HL-60 (cell line): Measurements from ENCODE around the gene QRFP.

Source experiments
- DNase-seq, 2 experiments: peaks; one replicate each; pipeline ENCODE4 v3.0.0-alpha.2; 2010 to 2020; ENCODE audit warnings: low read depth in 1 of 2, low spot score in 1 of 2
- H3K27ac ChIP-seq: fragments of 250-450 bp; sonication (Bioruptor Pico); replicated peaks from 2 replicates; pipeline ENCODE4 v1.5.1; 2020; ENCODE audit warnings: mild to moderate bottlenecking, moderate library complexity
- H3K27me3 ChIP-seq: fragments of 250-450 bp; sonication (Bioruptor Pico); 2 replicates; pipeline ENCODE4 v1.5.1; 2021; ENCODE audit warnings: mild to moderate bottlenecking, moderate library complexity; ENCODE audit not compliant: insufficient read depth, poor library complexity, severe bottlenecking
- H3K4me3 ChIP-seq: replicated peaks from 2 replicates; pipeline ENCODE4 v1.5.1; 2011; ENCODE audit warnings: mild to moderate bottlenecking, control low read depth, low read length; ENCODE audit not compliant: insufficient read depth
- GABPA ChIP-seq: IDR thresholded peaks from 2 replicates; pipeline ENCODE4 v1.6.1; 2012; ENCODE audit warnings: low read depth
- POLR2AphosphoS5 ChIP-seq: IDR thresholded peaks from 2 replicates; pipeline ENCODE4 v1.6.1; 2012; ENCODE audit warnings: low read depth
- SPI1 ChIP-seq: IDR thresholded peaks from 2 replicates; pipeline ENCODE4 v1.6.1; 2012; ENCODE audit warnings: low read depth, mild to moderate bottlenecking, borderline replicate concordance
- TF ChIP-seq, protein P1 (sequence below): IDR thresholded peaks from 2 replicates; pipeline ENCODE4 v1.6.1; 2012; ENCODE audit warnings: low read depth; ENCODE audit not compliant: insufficient replicate concordance
- TF ChIP-seq, protein P2 (sequence below): IDR thresholded peaks from one replicate; pipeline ENCODE4 v1.5.1; 2011; ENCODE audit warnings: low read length, control low read depth, inconsistent platforms; ENCODE audit not compliant: insufficient read depth

The QRFP gene

DNA sequence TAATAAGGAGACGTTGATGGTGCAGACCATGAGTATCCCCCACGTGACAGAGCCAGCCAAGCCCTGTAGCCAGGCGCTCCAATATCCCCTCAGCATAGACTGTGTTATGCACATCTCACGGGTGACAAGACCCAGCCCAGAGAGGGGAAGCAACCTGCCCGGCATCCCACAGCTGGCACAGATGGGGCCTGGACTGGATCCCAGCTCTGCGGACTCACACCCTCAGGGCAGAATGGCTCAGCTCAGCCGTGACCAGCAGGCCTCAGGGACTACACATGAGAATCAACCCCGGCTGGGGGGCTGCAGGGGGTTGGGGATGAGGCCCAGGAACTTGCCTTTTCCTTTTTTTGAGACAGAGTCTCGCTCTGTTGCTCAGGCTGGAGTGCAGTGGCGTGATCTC, 30.7 kb upstream of the QRFP start:
- TF ChIP-seq SPI1 (no peak), POLR2AphosphoS5 (no peak), GABPA (no peak)
- TF ChIP-seq, protein P1, sequence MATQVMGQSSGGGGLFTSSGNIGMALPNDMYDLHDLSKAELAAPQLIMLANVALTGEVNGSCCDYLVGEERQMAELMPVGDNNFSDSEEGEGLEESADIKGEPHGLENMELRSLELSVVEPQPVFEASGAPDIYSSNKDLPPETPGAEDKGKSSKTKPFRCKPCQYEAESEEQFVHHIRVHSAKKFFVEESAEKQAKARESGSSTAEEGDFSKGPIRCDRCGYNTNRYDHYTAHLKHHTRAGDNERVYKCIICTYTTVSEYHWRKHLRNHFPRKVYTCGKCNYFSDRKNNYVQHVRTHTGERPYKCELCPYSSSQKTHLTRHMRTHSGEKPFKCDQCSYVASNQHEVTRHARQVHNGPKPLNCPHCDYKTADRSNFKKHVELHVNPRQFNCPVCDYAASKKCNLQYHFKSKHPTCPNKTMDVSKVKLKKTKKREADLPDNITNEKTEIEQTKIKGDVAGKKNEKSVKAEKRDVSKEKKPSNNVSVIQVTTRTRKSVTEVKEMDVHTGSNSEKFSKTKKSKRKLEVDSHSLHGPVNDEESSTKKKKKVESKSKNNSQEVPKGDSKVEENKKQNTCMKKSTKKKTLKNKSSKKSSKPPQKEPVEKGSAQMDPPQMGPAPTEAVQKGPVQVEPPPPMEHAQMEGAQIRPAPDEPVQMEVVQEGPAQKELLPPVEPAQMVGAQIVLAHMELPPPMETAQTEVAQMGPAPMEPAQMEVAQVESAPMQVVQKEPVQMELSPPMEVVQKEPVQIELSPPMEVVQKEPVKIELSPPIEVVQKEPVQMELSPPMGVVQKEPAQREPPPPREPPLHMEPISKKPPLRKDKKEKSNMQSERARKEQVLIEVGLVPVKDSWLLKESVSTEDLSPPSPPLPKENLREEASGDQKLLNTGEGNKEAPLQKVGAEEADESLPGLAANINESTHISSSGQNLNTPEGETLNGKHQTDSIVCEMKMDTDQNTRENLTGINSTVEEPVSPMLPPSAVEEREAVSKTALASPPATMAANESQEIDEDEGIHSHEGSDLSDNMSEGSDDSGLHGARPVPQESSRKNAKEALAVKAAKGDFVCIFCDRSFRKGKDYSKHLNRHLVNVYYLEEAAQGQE = no peak
- TF ChIP-seq, protein P2, sequence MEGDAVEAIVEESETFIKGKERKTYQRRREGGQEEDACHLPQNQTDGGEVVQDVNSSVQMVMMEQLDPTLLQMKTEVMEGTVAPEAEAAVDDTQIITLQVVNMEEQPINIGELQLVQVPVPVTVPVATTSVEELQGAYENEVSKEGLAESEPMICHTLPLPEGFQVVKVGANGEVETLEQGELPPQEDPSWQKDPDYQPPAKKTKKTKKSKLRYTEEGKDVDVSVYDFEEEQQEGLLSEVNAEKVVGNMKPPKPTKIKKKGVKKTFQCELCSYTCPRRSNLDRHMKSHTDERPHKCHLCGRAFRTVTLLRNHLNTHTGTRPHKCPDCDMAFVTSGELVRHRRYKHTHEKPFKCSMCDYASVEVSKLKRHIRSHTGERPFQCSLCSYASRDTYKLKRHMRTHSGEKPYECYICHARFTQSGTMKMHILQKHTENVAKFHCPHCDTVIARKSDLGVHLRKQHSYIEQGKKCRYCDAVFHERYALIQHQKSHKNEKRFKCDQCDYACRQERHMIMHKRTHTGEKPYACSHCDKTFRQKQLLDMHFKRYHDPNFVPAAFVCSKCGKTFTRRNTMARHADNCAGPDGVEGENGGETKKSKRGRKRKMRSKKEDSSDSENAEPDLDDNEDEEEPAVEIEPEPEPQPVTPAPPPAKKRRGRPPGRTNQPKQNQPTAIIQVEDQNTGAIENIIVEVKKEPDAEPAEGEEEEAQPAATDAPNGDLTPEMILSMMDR = no peak
- no peak for DNase-seq
- Histone ChIP-seq H3K4me3 (no peak overlapping the region), H3K27me3 (peaks cover 25% of the 10 kb centered on the region), H3K27ac (no peak overlapping the region)

DNA sequence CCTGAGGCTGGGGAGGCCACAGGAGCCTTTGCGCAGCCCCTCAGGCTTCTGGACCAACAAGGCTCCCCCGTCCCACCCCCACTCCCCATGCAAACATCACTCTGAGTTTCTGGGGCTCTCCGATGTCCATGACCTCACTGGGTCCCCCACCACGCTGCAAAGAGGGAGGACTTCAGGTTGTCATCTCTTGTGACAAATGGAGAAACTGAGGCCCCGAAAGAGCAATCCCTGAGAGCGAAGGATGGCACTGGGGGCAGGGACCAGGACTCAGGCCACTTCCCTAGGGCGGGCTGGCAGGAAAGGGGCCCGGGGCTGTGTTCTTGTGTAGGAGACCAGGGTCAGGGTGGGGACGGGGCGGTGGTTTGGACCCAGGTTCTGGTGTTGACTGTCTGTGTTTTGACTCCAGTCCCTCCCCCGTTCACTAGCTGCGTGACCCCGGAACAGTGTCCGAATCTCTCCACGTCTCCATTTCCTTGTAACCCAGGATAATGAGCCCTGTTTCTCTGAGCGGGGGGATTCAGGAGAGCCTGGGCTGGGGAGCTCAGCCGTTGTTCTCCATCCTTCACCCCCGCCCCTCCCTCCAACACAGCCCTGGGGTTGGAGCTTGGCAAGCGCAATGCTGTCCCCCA, 28.6 kb upstream of the QRFP start:
- no peak for DNase-seq
- peaks cover 25% of the 10 kb centered on the region for H3K27me3 ChIP-seq
- no peak overlapping the region for H3K4me3 ChIP-seq
- no peak overlapping the region for H3K27ac ChIP-seq
- TF ChIP-seq SPI1 (no peak), GABPA (no peak), POLR2AphosphoS5 (no peak)
- TF ChIP-seq, protein P2 = no peak
- TF ChIP-seq, protein P1 = no peak

DNA sequence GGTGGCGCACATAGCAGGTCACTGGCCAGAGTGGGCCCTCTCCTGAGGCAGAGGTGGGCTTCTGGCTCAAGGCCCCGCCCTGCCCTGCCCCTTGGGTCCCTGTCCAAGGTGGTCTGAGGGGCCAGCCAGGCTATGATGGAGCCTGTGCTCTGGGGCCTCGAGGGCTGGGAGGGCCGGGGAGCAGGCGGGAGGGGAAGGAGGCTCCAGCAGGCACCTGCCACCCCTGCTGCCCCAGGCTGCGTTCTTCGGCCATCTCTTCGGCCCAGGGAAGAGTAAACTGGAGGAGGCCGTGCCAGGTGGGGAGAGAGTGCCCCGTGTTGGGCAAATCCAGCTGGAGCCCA, 27.8 kb upstream of the QRFP start:
- Histone ChIP-seq H3K27me3 (peaks cover 25% of the 10 kb centered on the region), H3K27ac (no peak overlapping the region), H3K4me3 (no peak overlapping the region)
- TF ChIP-seq POLR2AphosphoS5 (no peak), GABPA (no peak), SPI1 (no peak)
- TF ChIP-seq, protein P1 = no peak
- TF ChIP-seq, protein P2 = no peak
- no peak for DNase-seq
